ENCODE data around the gene LIPC.

The LIPC gene

GRCh38 chr15:58462973-58463663, 31.3 kb downstream of the LIPC start:
- TF ChIP-seq POLR2A (IDR thresholded peaks at IDR 0.05; ENCODE audit: low read length) (no peak), GATA1 (IDR thresholded peaks at IDR 0.05; ENCODE audit: low read depth, low read length) (no peak)
- no peak for DNase-seq

- no peak for DNase-seq
- TF ChIP-seq POLR2A (IDR thresholded peaks at IDR 0.05; ENCODE audit: low read length) (no peak), GATA1 (IDR thresholded peaks at IDR 0.05; ENCODE audit: low read depth, low read length) (no peak)
These were observed 32.2 kb downstream of the LIPC start for GRCh38 chr15:58463815-58464650.

DNA sequence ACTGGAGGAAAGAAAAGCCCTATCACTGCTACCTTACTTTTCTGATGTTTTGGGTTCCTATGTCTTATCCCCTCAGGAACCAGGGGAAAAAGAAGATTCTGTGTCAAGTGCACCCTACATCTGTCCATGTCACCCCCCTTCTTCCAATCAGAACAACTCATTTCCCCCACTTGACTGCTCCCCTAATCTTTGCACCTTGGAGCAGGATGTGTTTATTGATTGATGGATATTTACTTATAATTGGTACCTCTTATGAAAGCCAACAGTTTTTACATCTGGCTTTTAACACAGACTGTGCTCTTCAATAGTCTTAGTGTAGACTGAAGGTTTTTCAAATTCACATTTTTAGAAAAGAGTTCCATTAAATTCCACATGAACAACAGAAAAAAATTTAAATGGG, 33.3 kb downstream of the LIPC start:
- TF ChIP-seq GATA1 (IDR thresholded peaks at IDR 0.05; ENCODE audit: low read depth, low read length) (no peak), POLR2A (IDR thresholded peaks at IDR 0.05; ENCODE audit: low read length) (no peak)
- DNase-seq = no peak

- TF ChIP-seq POLR2A (IDR thresholded peaks at IDR 0.05; ENCODE audit: low read length) (no peak), GATA1 (IDR thresholded peaks at IDR 0.05; ENCODE audit: low read depth, low read length) (no peak)
- DNase-seq = no peak
These were observed 34.2 kb downstream of the LIPC start for GRCh38 chr15:58465866-58466517.

DNA sequence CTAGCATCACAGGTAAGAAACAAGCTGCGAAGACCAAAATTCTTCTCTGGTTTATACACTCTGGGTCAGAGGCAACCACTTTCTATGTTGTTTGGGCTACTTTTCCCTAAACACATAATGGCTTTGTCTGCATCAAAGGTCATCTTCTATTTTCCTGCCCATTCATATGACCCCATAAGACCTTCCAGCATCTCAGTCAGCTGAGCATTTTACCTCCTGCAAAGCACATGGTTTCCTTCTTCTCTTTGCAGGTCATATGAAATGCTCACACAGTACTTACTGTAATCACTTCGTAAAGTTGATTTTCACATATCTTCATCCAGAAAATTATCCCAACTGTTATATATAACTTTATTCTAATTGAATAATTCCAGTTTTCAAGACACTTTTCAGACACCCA, 34.8 kb downstream of the LIPC start:
- no peak for TF ChIP-seq POLR2A (IDR thresholded peaks at IDR 0.05; ENCODE audit: low read length)
- no peak for TF ChIP-seq GATA1 (IDR thresholded peaks at IDR 0.05; ENCODE audit: low read depth, low read length)
- no peak for DNase-seq

- no peak for DNase-seq
- no peak for TF ChIP-seq GATA1 (IDR thresholded peaks at IDR 0.05; ENCODE audit: low read depth, low read length)
- TF ChIP-seq POLR2A (IDR thresholded peaks at IDR 0.05; ENCODE audit: low read length) = no peak
These were observed 35.4 kb downstream of the LIPC start for GRCh38 chr15:58467121-58467721.

GRCh38 chr15:58467722-58468423, 36.1 kb downstream of the LIPC start:
- TF ChIP-seq GATA1 (IDR thresholded peaks at IDR 0.05; ENCODE audit: low read depth, low read length) (no peak), POLR2A (IDR thresholded peaks at IDR 0.05; ENCODE audit: low read length) (no peak)
- no peak for DNase-seq

GRCh38 chr15:58469432-58470353, 37.9 kb downstream of the LIPC start:
- TF ChIP-seq GATA1 (IDR thresholded peaks at IDR 0.05; ENCODE audit: low read depth, low read length) = no peak
- no peak for TF ChIP-seq POLR2A (IDR thresholded peaks at IDR 0.05; ENCODE audit: low read length)
- DNase-seq = peak in 1 of 2 experiments; percentile 4

- no peak for DNase-seq
- TF ChIP-seq POLR2A (IDR thresholded peaks at IDR 0.05; ENCODE audit: low read length) (no peak), GATA1 (IDR thresholded peaks at IDR 0.05; ENCODE audit: low read depth, low read length) (no peak)
These were observed 39.6 kb downstream of the LIPC start for GRCh38 chr15:58471348-58471747.

GRCh38 chr15:58472221-58472620, 40.4 kb downstream of the LIPC start:
- DNase-seq = no peak
- TF ChIP-seq GATA1 (IDR thresholded peaks at IDR 0.05; ENCODE audit: low read depth, low read length) (no peak), POLR2A (IDR thresholded peaks at IDR 0.05; ENCODE audit: low read length) (no peak)

DNA sequence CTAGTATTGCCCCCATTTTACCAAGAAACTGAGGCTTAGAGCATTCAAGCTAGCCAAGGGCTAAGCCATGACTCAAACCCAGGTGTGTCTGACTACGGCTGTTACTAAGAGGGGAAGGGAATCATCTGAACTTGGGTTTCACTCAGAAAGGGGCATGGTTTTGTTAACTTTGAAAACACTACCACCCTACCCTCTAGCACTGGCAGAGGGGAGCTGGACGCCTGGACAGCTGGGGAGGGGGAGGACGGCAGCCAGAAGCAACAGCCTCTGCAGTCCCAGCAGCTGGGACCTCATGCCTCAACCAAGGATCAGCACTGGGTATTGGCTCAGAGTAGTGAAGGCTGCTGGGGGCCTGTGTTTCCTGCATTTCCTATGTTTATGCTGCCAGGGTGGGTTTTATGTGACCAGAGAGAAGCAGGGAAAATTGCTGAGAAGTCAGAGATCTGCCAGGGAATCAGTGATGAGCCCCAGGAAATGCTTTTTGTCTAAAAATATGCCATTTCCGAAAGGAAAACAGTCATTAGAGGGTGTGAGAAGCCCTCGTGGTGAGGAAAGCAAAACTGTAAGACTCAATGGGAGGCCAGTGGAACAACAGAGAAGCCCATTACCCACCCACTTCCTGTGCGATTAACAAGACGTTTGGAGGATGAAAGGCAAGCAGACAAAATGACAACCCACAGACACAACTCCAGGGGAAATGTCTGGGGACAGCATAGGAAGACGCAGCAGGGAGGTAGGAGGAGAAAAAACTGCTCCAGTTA, 41.2 kb downstream of the LIPC start:
- TF ChIP-seq GATA1 (IDR thresholded peaks at IDR 0.05; ENCODE audit: low read depth, low read length) (no peak), POLR2A (IDR thresholded peaks at IDR 0.05; ENCODE audit: low read length) (no peak)
- DNase-seq = no peak

DNA sequence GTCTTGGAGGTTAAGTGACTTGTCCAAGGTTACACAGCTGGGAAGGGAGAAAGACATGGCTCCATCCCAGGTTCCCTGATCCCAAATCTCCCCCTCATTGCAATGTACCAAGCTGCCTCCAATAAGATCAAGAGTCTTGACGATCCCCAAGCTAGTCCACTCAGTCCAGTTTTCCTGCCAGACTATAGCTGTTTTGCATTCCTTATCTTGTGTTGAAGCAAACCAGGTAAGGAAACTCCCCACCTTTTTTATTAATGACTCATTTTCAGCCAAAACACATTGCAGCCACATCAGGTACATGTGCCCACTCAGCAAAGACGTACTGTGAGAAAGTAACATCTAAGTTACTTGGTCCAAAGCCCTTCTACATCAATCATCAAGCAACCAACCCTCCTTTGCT, 41.9 kb downstream of the LIPC start:
- no peak for TF ChIP-seq POLR2A (IDR thresholded peaks at IDR 0.05; ENCODE audit: low read length)
- peak in 1 of 2 experiments; percentile 4 for DNase-seq

Measured in erythroblast (primary cell).